Psoas muscle (tissue), 8 donors: ENCODE results near the gene CUL4B. TPM values are rescaled to one million over a fixed set of nuclear protein-coding genes. Genes with fewer than 3 reads are reported as not detected.

ENCODE experiments used
- ATAC-seq, 4 donors: fragments of 200-7000 bp; cut with Tn5 transposase; one replicate each; pipeline ENCODE4 v1.9.1; 2020; ENCODE audit warnings: moderate library complexity in 3 of 4, mild to moderate bottlenecking in 2 of 4
- DNase-seq, 2 donors: peaks; one replicate each; pipeline ENCODE4 v3.0.0-alpha.2; 2020
- H3K27ac ChIP-seq: fragments of 200-600 bp; one replicate; pipeline ENCODE4 v1.8.0; 2022
- H3K27me3 ChIP-seq, 3 donors: fragments of 200-600 bp in 1 of 3; one replicate each; pipeline versions ENCODE4 v1.6.1 to v1.8.0; 2013 to 2022; ENCODE audit warnings: low read length in 2 of 3, mild to moderate bottlenecking in 2 of 3, moderate library complexity in 1 of 3; ENCODE audit not compliant: insufficient read depth in 3 of 3
- H3K36me3 ChIP-seq, 2 donors: fragments of 200-600 bp in 1 of 2; one replicate each; pipeline versions ENCODE4 v1.6.1 to v1.8.0; 2013 to 2022; ENCODE audit warnings: low read depth in 1 of 2, mild to moderate bottlenecking in 1 of 2, moderate library complexity in 1 of 2; ENCODE audit not compliant: insufficient read depth in 1 of 2
- H3K4me1 ChIP-seq: fragments of 200-600 bp; one replicate; pipeline ENCODE4 v1.8.0; 2022
- H3K4me3 ChIP-seq: fragments of 200-600 bp; one replicate; pipeline ENCODE4 v1.8.0; 2022; ENCODE audit warnings: mild to moderate bottlenecking
- H3K9me3 ChIP-seq: fragments of 200-600 bp; one replicate; pipeline ENCODE4 v1.8.0; 2022
- WGBS, 3 donors: extraction: QIAGEN DNeasy Blood & Tissue Kit; methylation state at CpG; one replicate each; pipeline versions ENCODE4 v1.1.6 to v1.1.7; 2013; 5-methylcytosine and 5-hydroxymethylcytosine counted together
- intact Hi-C, 2 donors: fragments of 100-400 bp; cut with DNase I; formaldehyde crosslinking; loops; one replicate each; pipeline versions ENCODE4 v1.11.0 to v1.14.2; 2022
- polyA plus RNA-seq, 3 donors: library from polyadenylated mRNA; stranded (reverse); fragments of 200-250 nt; gene quantifications; one replicate each; pipeline ENCODE4 v1.2.3, GENCODE V29; 2013
- total RNA-seq, 4 donors: library from RNA; stranded (reverse); fragmentation: NEBNext Ultra II Directional in 2 of 4; extraction: Animal tissue kit (Norgen Biotek cat#: 25700) in 2 of 4; gene quantifications; one replicate each; pipeline versions ENCODE4 v1.2.1 to v1.2.4, GENCODE V29; 2021 to 2023
- TF ChIP-seq, protein P1 (sequence below): fragments of 200-600 bp; IDR thresholded peaks from one replicate; pipeline ENCODE4 v1.8.0; 2022; ENCODE audit warnings: antibody characterized with exemption
- donor health status: healthy with polysubstance abuse.
- donor health status: DM: no; HTN: no; CAD: no; lungs with moderate emphysema.
- donor health status: Bipolar disorder and iron deficiency.
- donor health status: healthy.
- donor health status: DM: yes; HTN: yes; CAD: no.
- donor health status: DM: no; HTN: no; CAD: no.
- donor health status: DM: no; HTN: no; CAD: no.
- donor health status: DM: yes; HTN: yes; CAD: no.

Gene CUL4B
- total and polyA plus RNA-seq, 7 donors, result 6.0 to 13.1 (median 11.1) TPM

GRCh38 chrX:120536061-120536460 lies 24.7 kb downstream of the CUL4B start:
- H3K4me3 ChIP-seq, result no peak overlapping the region
- TF ChIP-seq, protein P1, sequence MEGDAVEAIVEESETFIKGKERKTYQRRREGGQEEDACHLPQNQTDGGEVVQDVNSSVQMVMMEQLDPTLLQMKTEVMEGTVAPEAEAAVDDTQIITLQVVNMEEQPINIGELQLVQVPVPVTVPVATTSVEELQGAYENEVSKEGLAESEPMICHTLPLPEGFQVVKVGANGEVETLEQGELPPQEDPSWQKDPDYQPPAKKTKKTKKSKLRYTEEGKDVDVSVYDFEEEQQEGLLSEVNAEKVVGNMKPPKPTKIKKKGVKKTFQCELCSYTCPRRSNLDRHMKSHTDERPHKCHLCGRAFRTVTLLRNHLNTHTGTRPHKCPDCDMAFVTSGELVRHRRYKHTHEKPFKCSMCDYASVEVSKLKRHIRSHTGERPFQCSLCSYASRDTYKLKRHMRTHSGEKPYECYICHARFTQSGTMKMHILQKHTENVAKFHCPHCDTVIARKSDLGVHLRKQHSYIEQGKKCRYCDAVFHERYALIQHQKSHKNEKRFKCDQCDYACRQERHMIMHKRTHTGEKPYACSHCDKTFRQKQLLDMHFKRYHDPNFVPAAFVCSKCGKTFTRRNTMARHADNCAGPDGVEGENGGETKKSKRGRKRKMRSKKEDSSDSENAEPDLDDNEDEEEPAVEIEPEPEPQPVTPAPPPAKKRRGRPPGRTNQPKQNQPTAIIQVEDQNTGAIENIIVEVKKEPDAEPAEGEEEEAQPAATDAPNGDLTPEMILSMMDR, result no peak
- no peaks in the 10 kb centered on the region for H3K4me1 ChIP-seq
- ATAC-seq (no peak), DNase-seq (no peak)
- no peak overlapping the region for H3K27ac ChIP-seq
- no peaks in the 10 kb centered on the region for H3K9me3 ChIP-seq
- H3K27me3 ChIP-seq, result no peaks in the 10 kb centered on the region
- intact Hi-C loops, result no loop called here
- H3K36me3 ChIP-seq, result peaks cover 0 to 91% of the 10 kb centered on the region in 2 donors

GRCh38 chrX:120534413-120535205 lies 26.2 kb downstream of the CUL4B start:
- Histone ChIP-seq H3K36me3 (peaks cover 0 to 91% of the 10 kb centered on the region in 2 donors), H3K27ac (no peak overlapping the region), H3K27me3 (no peaks in the 10 kb centered on the region), H3K4me3 (no peak overlapping the region), H3K4me1 (no peaks in the 10 kb centered on the region), H3K9me3 (no peaks in the 10 kb centered on the region)
- ATAC-seq, result no peak
- intact Hi-C loops, result no loop called here
- TF ChIP-seq, protein P1, result no peak
- DNase-seq, result no peak
- 66 to 81% (median 70%) methylated on average over 3 of the region's 3 CpGs for WGBS, 3 donors

- Histone ChIP-seq H3K4me1 (no peaks in the 10 kb centered on the region), H3K27ac (no peak overlapping the region), H3K9me3 (peaks cover 3% of the 10 kb centered on the region), H3K36me3 (peaks cover 0 to 26% of the 10 kb centered on the region in 2 donors), H3K4me3 (no peak overlapping the region), H3K27me3 (no peaks in the 10 kb centered on the region)
- ATAC-seq, result no peak
- DNase-seq, result no peak
- 68 to 94% (median 93%) methylated on average over 5 of the region's 5 CpGs for WGBS, 3 donors
- intact Hi-C loops, result no loop called here
- TF ChIP-seq, protein P1, result no peak
Observed at GRCh38 chrX:120522820-120523219, 37.9 kb downstream of the CUL4B start.

DNA sequence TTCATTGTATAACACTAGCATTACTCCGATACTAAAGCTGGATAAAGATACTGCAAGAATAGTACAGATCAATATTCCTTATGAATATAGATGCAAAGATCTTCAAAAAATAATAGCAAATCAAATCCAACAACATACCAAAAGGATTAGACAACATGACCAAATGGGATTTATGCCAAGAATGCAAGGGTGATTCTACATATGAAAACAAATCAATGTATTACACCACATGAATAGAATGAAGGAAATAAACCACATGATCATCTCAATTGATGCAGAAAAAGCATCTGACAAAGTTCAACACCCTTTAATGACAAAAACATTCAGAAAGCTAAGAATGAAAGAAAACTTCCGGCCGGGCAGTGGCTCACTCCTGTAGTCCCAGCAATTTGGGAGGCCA lies 42.8 kb downstream of the CUL4B start:
- DNase-seq, result no peak
- H3K36me3 ChIP-seq, result no peaks in the 10 kb centered on the region
- no peak overlapping the region for H3K27ac ChIP-seq
- TF ChIP-seq, protein P1, result no peak
- intact Hi-C loops, result no loop called here
- no peaks in the 10 kb centered on the region for H3K4me1 ChIP-seq
- H3K4me3 ChIP-seq, result no peak overlapping the region
- H3K9me3 ChIP-seq, result peaks cover 3% of the 10 kb centered on the region
- no peaks in the 10 kb centered on the region for H3K27me3 ChIP-seq
- WGBS, 3 donors, result 89 to 96% (median 89%) methylated on average over 3 of the region's 3 CpGs
- no peak for ATAC-seq

DNA sequence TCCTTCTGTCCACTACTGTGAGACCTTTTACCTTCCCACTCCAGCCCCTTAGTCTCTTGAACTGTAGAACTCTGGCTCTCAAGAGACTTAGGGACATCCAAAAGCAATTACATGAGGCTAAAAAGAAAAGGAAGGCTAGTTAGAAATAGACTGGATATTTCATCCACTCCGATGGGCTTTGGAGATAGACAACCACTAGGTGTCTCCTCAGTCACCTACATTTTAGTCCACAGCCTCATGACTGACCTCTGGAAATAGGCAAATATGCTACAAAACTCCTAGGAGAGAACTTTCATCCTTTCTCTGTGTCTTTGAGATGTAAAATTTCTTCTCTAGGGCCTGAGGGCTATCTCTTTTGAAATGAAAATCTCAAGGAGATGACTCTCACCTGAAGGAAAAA lies 46.5 kb downstream of the CUL4B start:
- H3K9me3 ChIP-seq, result no peaks in the 10 kb centered on the region
- H3K36me3 ChIP-seq, result no peaks in the 10 kb centered on the region
- ATAC-seq (no peak), DNase-seq (no peak)
- no peak overlapping the region for H3K27ac ChIP-seq
- no peaks in the 10 kb centered on the region for H3K27me3 ChIP-seq
- no peak overlapping the region for H3K4me3 ChIP-seq
- WGBS, 3 donors, result 29 to 68% (median 40%) methylated on average over 1 of the region's 1 CpG
- H3K4me1 ChIP-seq, result no peaks in the 10 kb centered on the region
- intact Hi-C loops, result no loop called here
- TF ChIP-seq, protein P1, result peak; percentile 13
